HG02870 (cell line): Measurements from ENCODE around the gene AMH.

Experiments
- ATAC-seq: cut with Tn5 transposase; IDR thresholded peaks from one replicate; pipeline ENCODE4 v1.9.1; 2021; ENCODE audit warnings: mild to moderate bottlenecking, moderate library complexity; ENCODE audit not compliant: unreplicated experiment

The AMH gene

GRCh38 chr19:2248136-2249009, 750 bp upstream of the AMH start:
- no peak for ATAC-seq

GRCh38 chr19:2249880-2250765, 1.0 kb downstream of the AMH start:
- no peak for ATAC-seq

GRCh38 chr19:2250766-2251105, 1.6 kb downstream of the AMH start:
- ATAC-seq: no peak

GRCh38 chr19:2251106-2252054, 2.3 kb downstream of the AMH start:
- no peak for ATAC-seq

GRCh38 chr19:2252055-2252796, 3.1 kb downstream of the AMH start:
- no peak for ATAC-seq

GRCh38 chr19:2252797-2253105, 3.6 kb downstream of the AMH start:
- ATAC-seq: no peak

GRCh38 chr19:2253106-2254063, 4.3 kb downstream of the AMH start:
- no peak for ATAC-seq

GRCh38 chr19:2254064-2254872, 5.1 kb downstream of the AMH start:
- ATAC-seq: no peak

- no peak for ATAC-seq
These were observed 6.2 kb downstream of the AMH start for GRCh38 chr19:2255112-2255845.

- no peak for ATAC-seq
These were observed 7.0 kb downstream of the AMH start, which contains the start of gene JSRP1 for GRCh38 chr19:2255982-2256685. JSRP1 (minus strand) TSS chr19:2256417; CDS start chr19:2255314, 1,103 bp downstream.

- no peak for ATAC-seq
These were observed 10.2 kb downstream of the AMH start for GRCh38 chr19:2259336-2259735.

GRCh38 chr19:2260341-2260805, 11.2 kb downstream of the AMH start:
- no peak for ATAC-seq

GRCh38 chr19:2261438-2262172, 12.5 kb downstream of the AMH start:
- no peak for ATAC-seq

GRCh38 chr19:2266183-2266993, 17.3 kb downstream of the AMH start:
- no peak for ATAC-seq

- ATAC-seq: no peak
These were observed 19.3 kb downstream of the AMH start for GRCh38 chr19:2268480-2268830.
